NCI-H2171 (cell line): ENCODE results near the gene ANO10.

Source experiments
- DNase-seq: peaks from one replicate; lab custom pipeline; 2025; lab: John Stamatoyannopoulos, UW

Gene ANO10

DNA sequence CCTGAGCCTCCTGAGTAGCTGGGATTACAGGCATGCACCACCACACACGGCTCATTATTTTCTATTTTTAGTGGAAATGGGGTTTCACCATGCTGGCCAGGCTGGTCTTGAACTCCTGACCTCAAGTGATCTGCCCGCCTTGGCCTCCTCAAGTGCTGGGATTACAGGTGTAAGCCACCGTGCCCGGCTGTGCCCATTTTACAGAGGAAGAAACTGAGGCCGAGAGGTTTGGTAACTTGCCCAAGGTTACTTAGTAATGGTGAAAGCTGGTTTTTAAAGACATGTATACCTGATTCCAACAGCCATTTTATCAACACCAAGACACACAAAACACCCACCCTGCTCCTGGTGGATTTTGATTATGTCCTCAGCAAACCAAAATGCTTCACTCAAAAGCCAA lies 206.7 kb downstream of the ANO10 start:
- no peak for DNase-seq

GRCh38 chr3:43413676-43414368 lies 208.0 kb downstream of the ANO10 start:
- DNase-seq = no peak

GRCh38 chr3:43411429-43411828 lies 210.4 kb downstream of the ANO10 start:
- DNase-seq = no peak

GRCh38 chr3:43410592-43410991 lies 211.2 kb downstream of the ANO10 start:
- no peak for DNase-seq

GRCh38 chr3:43409506-43409905 lies 212.3 kb downstream of the ANO10 start:
- DNase-seq = no peak

- no peak for DNase-seq
These were observed 215.2 kb downstream of the ANO10 start for GRCh38 chr3:43406643-43407023.

DNA sequence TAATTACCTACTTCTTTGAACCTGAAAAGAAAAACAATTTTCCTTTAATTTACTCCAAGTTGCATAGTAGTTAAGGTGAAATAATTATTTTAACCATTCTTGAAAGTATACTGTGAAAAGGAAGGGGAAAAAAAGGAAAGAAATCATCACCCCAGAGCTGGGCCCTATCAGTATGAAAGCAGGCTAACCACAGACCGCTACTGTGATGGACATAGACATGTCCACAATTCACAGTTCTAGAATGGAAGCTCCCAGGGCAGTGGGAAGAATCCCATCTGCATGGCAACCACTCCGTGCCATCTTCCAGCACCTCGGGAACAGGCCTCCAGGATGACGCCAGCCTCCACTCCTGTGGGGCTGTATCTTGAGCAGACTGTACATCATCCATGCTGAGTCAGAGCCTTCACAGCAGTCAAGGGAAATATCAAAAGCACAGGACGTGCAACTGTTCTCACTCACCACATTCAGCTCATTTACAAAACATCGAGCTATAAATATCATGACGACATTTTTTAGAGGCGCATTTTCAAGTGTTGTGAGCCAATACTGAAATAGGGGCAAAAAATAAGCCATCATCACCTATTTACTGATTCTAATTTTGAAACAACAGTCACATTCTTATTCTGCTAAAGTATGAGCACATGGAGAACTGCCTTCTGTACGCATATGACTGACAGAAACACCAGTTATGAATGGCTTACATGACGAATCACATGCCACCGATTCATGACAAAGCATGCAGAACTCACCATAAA lies 215.7 kb downstream of the ANO10 start:
- DNase-seq = no peak

GRCh38 chr3:43400781-43401730 lies 220.8 kb downstream of the ANO10 start:
- no peak for DNase-seq

- DNase-seq = no peak
These were observed 221.6 kb downstream of the ANO10 start for GRCh38 chr3:43400167-43400566.

- no peak for DNase-seq
These were observed 222.8 kb downstream of the ANO10 start for GRCh38 chr3:43399034-43399433.

DNA sequence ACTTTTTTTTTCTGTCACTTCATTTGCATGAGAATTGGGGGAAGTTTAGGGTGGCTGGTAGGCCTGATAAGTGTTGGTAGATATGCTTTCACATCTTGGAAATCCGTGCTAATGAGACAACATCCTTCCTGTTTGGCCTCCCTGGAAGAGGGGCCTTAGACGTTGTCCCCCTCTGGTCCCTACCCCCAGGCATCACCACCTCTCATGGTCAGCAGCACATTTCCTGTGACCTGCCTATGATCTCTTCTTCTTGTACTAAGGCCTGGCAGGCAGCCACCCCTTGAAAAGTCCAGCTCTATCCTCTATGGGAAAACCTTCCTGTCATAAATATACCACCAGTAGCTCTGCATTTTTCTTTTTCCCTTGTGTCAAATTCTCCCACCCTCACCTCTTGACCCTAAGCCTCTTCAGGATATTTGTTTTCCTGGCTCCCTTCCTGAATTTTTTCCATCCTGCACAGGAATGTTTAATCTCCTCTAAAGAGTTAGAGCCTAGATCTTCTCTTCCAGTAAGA lies 227.7 kb downstream of the ANO10 start:
- DNase-seq = no peak

GRCh38 chr3:43391621-43392020 lies 230.2 kb downstream of the ANO10 start:
- no peak for DNase-seq

GRCh38 chr3:43390255-43390588 lies 231.6 kb downstream of the ANO10 start:
- no peak for DNase-seq

- DNase-seq = no peak
These were observed 232.2 kb downstream of the ANO10 start for GRCh38 chr3:43389388-43390254.

GRCh38 chr3:43388915-43389314 lies 232.9 kb downstream of the ANO10 start:
- DNase-seq = no peak

GRCh38 chr3:43388175-43388574 lies 233.6 kb downstream of the ANO10 start:
- DNase-seq = no peak

GRCh38 chr3:43379343-43379742 lies 242.5 kb downstream of the ANO10 start:
- no peak for DNase-seq

- DNase-seq = peak; percentile 2
These were observed 243.5 kb downstream of the ANO10 start for GRCh38 chr3:43378066-43378935.

DNA sequence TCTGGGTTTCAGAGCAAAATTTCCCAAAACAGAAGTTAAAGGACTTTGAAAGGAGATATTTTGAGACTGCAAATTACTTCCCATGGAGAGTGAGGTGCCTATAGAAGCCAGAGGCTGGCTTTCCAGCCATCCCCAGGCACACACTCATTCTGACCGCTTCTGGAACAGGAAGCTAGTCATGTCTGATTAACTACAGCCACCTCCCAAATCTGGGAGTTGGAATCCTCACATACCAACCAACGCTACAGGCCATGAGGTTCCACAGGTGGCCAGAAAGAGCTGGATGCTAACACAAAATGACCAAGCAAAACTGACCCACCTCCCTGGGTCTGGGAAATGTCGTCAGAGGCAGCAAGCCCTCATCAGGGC lies 248.3 kb downstream of the ANO10 start:
- no peak for DNase-seq

GRCh38 chr3:43372809-43373559 lies 248.8 kb downstream of the ANO10 start:
- no peak for DNase-seq
